CD14-positive monocyte (primary cell): Measurements from ENCODE around the gene PATE2. TPM values are rescaled to one million over a fixed set of nuclear protein-coding genes. Genes with fewer than 3 reads are reported as not detected.

Experiments
- DNase-seq, 3 donors: peaks; one replicate each; pipeline ENCODE4 v3.0.0-alpha.2; 2011 to 2022
- H2AFZ ChIP-seq: 2 replicates; pipeline ENCODE4 v1.6.0; 2012; ENCODE audit warnings: mild to moderate bottlenecking, low read depth, low read length, inconsistent platforms; ENCODE audit not compliant: insufficient read depth, poor library complexity, severe bottlenecking
- H3K27ac ChIP-seq, 2 donors: 1 replicate in 1 of 2; 2 replicates in 1 of 2; pipeline ENCODE4 v1.5.1; 2012 to 2013; ENCODE audit warnings: low read length in 2 of 2, control low read depth in 1 of 2, inconsistent platforms in 1 of 2, low read depth in 1 of 2, mild to moderate bottlenecking in 1 of 2
- H3K27me3 ChIP-seq, 2 donors: one replicate each; pipeline versions ENCODE4 v1.6.0 to v1.6.1; 2011 to 2013; ENCODE audit warnings: low read length in 2 of 2; ENCODE audit not compliant: control insufficient read depth in 2 of 2, insufficient read depth in 2 of 2
- H3K36me3 ChIP-seq, 2 donors: replicated peaks in 1 of 2; 1 replicate in 1 of 2; 2 replicates in 1 of 2; pipeline versions ENCODE4 v1.5.1 to v1.6.1; 2012 to 2013; ENCODE audit warnings: low read length in 2 of 2, control low read depth in 1 of 2, inconsistent platforms in 1 of 2, mild to moderate bottlenecking in 1 of 2; ENCODE audit not compliant: insufficient read depth in 2 of 2, control insufficient read depth in 1 of 2
- H3K4me1 ChIP-seq, 2 donors: 1 replicate in 1 of 2; 2 replicates in 1 of 2; pipeline versions ENCODE4 v1.5.1 to v1.6.1; 2012 to 2013; ENCODE audit warnings: low read length in 2 of 2, control low read depth in 1 of 2, inconsistent platforms in 1 of 2, mild to moderate bottlenecking in 1 of 2, moderate library complexity in 1 of 2; ENCODE audit not compliant: insufficient read depth in 2 of 2, control insufficient read depth in 1 of 2
- H3K4me2 ChIP-seq: replicated peaks from 2 replicates; pipeline ENCODE3; 2012; ENCODE audit warnings: low read length, moderate library complexity, mild to moderate bottlenecking; ENCODE audit not compliant: poor library complexity, severe bottlenecking; ENCODE audit errors: extremely low read depth
- H3K4me3 ChIP-seq, 3 experiments: fragments of 200-600 bp in 1 of 3; sonication (generic) in 1 of 3; replicated peaks in 1 of 3; 1 replicate in 2 of 3; 2 replicates in 1 of 3; pipeline ENCODE4 v1.5.1; 2011 to 2013; ENCODE audit warnings: low read length in 3 of 3, mild to moderate bottlenecking in 3 of 3, control low read depth in 2 of 3, low read depth in 2 of 3, inconsistent platforms in 1 of 3, moderate library complexity in 1 of 3
- H3K79me2 ChIP-seq: 2 replicates; pipeline ENCODE4 v1.6.0; 2012; ENCODE audit warnings: mild to moderate bottlenecking, control low read depth, inconsistent platforms, low read length, moderate library complexity; ENCODE audit not compliant: insufficient read depth
- H3K9ac ChIP-seq: 2 replicates; pipeline ENCODE4 v1.6.0; 2017; ENCODE audit warnings: low read length, mild to moderate bottlenecking; ENCODE audit not compliant: insufficient read depth, poor library complexity, severe bottlenecking
- H3K9me3 ChIP-seq, 2 donors: replicated peaks in 1 of 2; 1 replicate in 1 of 2; 2 replicates in 1 of 2; pipeline versions ENCODE4 v1.5.1 to v1.6.1; 2012 to 2013; ENCODE audit warnings: low read length in 2 of 2, control low read depth in 1 of 2; ENCODE audit not compliant: control insufficient read depth in 1 of 2, insufficient read depth in 1 of 2
- H4K20me1 ChIP-seq: 2 replicates; pipeline ENCODE4 v1.6.0; 2012; ENCODE audit warnings: mild to moderate bottlenecking, low read length, control low read depth, moderate library complexity; ENCODE audit not compliant: insufficient read depth
- H3K27ac Mint-ChIP-seq, 7 donors: one replicate each; pipeline ENCODE4 v1.8.0; 2020; ENCODE audit warnings: mild to moderate bottlenecking in 7 of 7, mixed read lengths in 7 of 7, moderate library complexity in 6 of 7, inconsistent platforms in 2 of 7
- H3K27me3 Mint-ChIP-seq, 3 donors: one replicate each; pipeline ENCODE4 v1.8.0; 2021 to 2022; ENCODE audit warnings: low read depth in 3 of 3, mild to moderate bottlenecking in 3 of 3, mixed read lengths in 3 of 3, moderate library complexity in 3 of 3, inconsistent platforms in 1 of 3
- H3K36me3 Mint-ChIP-seq, 2 donors: one replicate each; pipeline ENCODE4 v1.8.0; 2020; ENCODE audit warnings: mixed read lengths in 2 of 2, inconsistent platforms in 1 of 2, mild to moderate bottlenecking in 1 of 2
- H3K4me1 Mint-ChIP-seq: one replicate; pipeline ENCODE4 v1.8.0; 2020; ENCODE audit warnings: mild to moderate bottlenecking, mixed read lengths
- H3K4me3 Mint-ChIP-seq, 2 donors: one replicate each; pipeline ENCODE4 v1.8.0; 2020; ENCODE audit warnings: mild to moderate bottlenecking in 2 of 2, mixed read lengths in 2 of 2, moderate library complexity in 1 of 2
- H3K9me3 Mint-ChIP-seq, 7 donors: one replicate each; pipeline ENCODE4 v1.8.0; 2020 to 2022; ENCODE audit warnings: mixed read lengths in 7 of 7, mild to moderate bottlenecking in 6 of 7, moderate library complexity in 6 of 7, inconsistent platforms in 2 of 7
- CTCF ChIP-seq: fragments of 200-600 bp; IDR thresholded peaks from one replicate; pipeline ENCODE4 v1.8.0; 2022; ENCODE audit warnings: antibody characterized with exemption, mild to moderate bottlenecking
- WGBS: methylation state at CpG from one replicate; pipeline ENCODE4 v1.1.5; 2013; ENCODE audit warnings: missing lambda C conversion rate; ENCODE audit not compliant: insufficient coverage; 5-methylcytosine and 5-hydroxymethylcytosine counted together
- intact Hi-C, 2 donors: fragments of 100-400 bp; cut with micrococcal nuclease; formaldehyde crosslinking; loops; one replicate each; pipeline versions ENCODE4 v1.15.0 to v1.15.1; 2023
- polyA minus RNA-seq: library from RNA; depleted of rRNA, polyadenylated mRNA; stranded (reverse); fragments of >200 nt; gene quantifications from 2 replicates; pipeline ENCODE4 v1.2.3, GENCODE V29; 2012
- polyA plus RNA-seq, 3 donors: library from polyadenylated mRNA; depleted of rRNA in 1 of 3; unstranded in 2 of 3; stranded (reverse) in 1 of 3; fragments of 300-500 nt in 2 of 3; fragments of >200 nt in 1 of 3; fragmentation: Illumina TruSeq in 2 of 3; gene quantifications; 1 replicate in 2 of 3; 2 replicates in 1 of 3; pipeline ENCODE4 v1.2.3, GENCODE V29; 2012 to 2021
- total RNA-seq, 12 experiments: library from RNA in 1 of 12; stranded (reverse) in 1 of 12; fragments of 120-200 nt in 1 of 12; gene quantifications; one replicate each; pipeline ENCODE4 v1.2.4 and lab custom pipeline; 2013 to 2026; ENCODE audit warnings: mixed read lengths in 6 of 12, inconsistent platforms in 1 of 12

Gene PATE2
- total RNA-seq (2013): not detected
- not detected for polyA plus RNA-seq
- polyA minus RNA-seq: not detected in 2 replicates
- 0 to 0.60 (median 0.03) reads per million in 11 experiments for total RNA-seq (lab: John Stamatoyannopoulos, UW)

GRCh38 chr11:125778728-125779127 is at the start of gene PATE2:
TSS of gene PATE2 (minus strand) at chr11:125778828. CDS start at chr11:125778773, 55 bp downstream.
- no peak within 1 kb of the TSS for H3K27ac Mint-ChIP-seq

GRCh38 chr11:125807909-125808308 is 29.3 kb upstream of the PATE2 start:
- Histone ChIP-seq H4K20me1 (no peaks in the 10 kb centered on the region), H3K9me3 (peaks cover 8 to 9% of the 10 kb centered on the region in 2 donors), H3K36me3 (no peaks in the 10 kb centered on the region), H3K4me1 (no peaks in the 10 kb centered on the region), H2AFZ (no peak overlapping the region), H3K27ac (no peak overlapping the region), H3K27me3 (no peaks in the 10 kb centered on the region), H3K79me2 (no peaks in the 10 kb centered on the region), H3K4me2 (no peak overlapping the region), H3K9ac (no peak overlapping the region), H3K4me3 (no peak overlapping the region)
- intact Hi-C loops: no loop called here
- H3K4me3 Mint-ChIP-seq: no peak overlapping the region
- no peak for TF ChIP-seq CTCF
- WGBS: no CpG with 5 or more reads among the region's 1 CpG
- H3K27me3 Mint-ChIP-seq: no peaks in the 10 kb centered on the region
- H3K4me1 Mint-ChIP-seq: no peaks in the 10 kb centered on the region
- peaks cover 3 to 11% (median 9%) of the 10 kb centered on the region in 7 donors for H3K9me3 Mint-ChIP-seq
- H3K36me3 Mint-ChIP-seq: no peaks in the 10 kb centered on the region
- no peak overlapping the region for H3K27ac Mint-ChIP-seq
- no peak for DNase-seq

More at GRCh38 chr11:125778728-125779127, at the start of gene PATE2:
- Histone ChIP-seq H3K79me2 (no peaks in the 10 kb centered on the region), H4K20me1 (no peaks in the 10 kb centered on the region), H3K9ac (no peak within 1 kb of the TSS), H3K27ac (no peak within 1 kb of the TSS), H3K9me3 (no peaks in the 10 kb centered on the region), H3K36me3 (no peaks in the 10 kb centered on the region), H3K4me2 (no peak within 1 kb of the TSS), H3K4me3 (no peak within 1 kb of the TSS), H3K27me3 (no peaks in the 10 kb centered on the region), H2AFZ (no peak within 1 kb of the TSS), H3K4me1 (no peaks in the 10 kb centered on the region)
- peaks cover 0 to 3% (median 1%) of the 10 kb centered on the region in 3 donors for H3K27me3 Mint-ChIP-seq
- no peak for DNase-seq
- H3K4me3 Mint-ChIP-seq: no peak within 1 kb of the TSS
- no peaks in the 10 kb centered on the region for H3K36me3 Mint-ChIP-seq
- H3K9me3 Mint-ChIP-seq: peaks cover 0 to 9% (median 3%) of the 10 kb centered on the region in 7 donors
- intact Hi-C loops: no loop called here
- TF ChIP-seq CTCF: no peak
- no peaks in the 10 kb centered on the region for H3K4me1 Mint-ChIP-seq
